GM21526 (cell line): ENCODE measurements around the gene FNBP1.

ENCODE experiments used
- ATAC-seq: cut with Tn5 transposase; IDR thresholded peaks from one replicate; pipeline ENCODE4 v1.9.1; 2021; ENCODE audit warnings: moderate library complexity; ENCODE audit not compliant: unreplicated experiment, low FRiP score

Gene FNBP1

DNA sequence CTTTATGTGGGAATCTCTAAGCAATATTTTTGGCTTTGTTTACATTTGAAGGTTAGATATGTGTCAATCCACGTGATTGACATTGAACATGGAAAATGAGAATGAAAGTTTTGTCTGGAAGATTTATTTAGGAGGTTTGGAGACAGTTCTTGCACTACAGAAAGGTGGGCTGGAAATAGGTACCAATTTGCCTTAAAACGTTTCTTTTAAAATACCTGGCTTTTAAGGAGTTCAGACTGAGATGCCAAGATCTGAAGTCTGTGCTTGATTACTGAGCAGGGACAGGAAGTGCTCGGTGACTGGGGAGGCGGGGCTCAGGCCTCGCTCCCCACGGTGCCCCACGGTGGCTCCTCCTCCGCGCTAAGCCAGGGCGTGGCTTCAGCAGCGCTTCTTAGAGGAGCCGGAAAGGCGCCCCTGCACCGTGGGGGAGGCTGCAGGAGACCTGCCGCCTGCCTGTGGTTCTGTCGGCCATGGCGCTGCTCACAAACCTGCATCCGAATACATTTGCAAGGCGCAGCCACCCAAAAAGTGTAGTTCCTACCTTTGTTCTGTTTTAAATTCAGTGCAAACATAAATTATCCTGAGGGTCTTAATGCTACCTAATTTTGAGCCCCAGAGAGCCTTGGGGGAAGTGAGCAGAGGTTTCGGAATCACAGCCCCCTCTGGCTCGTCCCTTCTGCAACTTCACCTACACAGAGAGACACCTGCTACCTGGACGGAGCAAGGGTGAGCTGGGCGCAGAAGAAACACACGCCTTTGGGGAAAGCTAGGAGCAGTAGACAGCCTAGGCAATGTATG lies 158.6 kb downstream of the FNBP1 start:
- peak; percentile 45 for ATAC-seq

GRCh38 chr9:129881547-129882324 lies 161.3 kb downstream of the FNBP1 start:
- no peak for ATAC-seq

DNA sequence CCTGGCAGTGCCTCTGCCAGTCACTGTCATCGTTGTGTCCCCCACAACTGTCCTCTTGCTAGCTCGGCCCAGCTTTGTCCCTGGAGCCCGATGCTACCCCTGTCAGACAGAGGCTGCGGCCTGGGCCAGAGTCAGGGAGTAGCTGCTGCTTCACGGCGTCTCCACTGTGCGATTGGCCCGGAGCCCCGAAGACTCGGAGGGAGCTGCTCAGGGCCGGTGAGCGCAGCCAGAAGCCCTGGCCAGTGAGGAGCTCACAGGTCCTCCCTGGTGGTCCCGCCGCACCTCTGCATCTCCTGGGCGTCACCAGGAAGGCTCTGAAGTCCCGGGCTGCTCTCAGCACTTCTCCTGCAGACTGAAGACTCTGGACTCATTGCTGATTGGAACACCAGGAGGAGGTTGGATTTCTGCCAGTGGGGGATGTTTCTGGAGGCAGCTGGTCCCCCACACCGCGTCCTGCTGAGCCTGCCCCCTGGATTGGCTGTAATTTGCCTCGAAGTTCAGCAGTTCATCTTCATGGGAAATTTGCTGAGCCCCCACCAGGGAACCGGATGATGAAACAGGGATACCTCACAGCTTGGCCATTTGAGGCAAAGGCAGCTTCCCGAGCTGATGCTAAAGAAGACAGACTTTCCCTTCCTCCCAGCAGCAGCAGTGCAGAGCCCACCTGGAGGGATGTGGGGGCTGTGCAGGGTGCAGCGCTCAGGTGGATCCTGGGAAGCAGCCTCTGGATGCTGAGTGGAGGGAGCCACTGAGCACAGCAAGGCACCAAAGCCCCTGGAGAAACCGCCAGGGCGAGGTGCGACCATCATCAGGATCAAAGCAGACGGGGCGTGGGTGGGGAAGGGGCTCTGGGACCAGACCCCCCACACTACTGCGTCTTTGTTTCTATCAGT lies 162.1 kb downstream of the FNBP1 start:
- ATAC-seq: no peak

DNA sequence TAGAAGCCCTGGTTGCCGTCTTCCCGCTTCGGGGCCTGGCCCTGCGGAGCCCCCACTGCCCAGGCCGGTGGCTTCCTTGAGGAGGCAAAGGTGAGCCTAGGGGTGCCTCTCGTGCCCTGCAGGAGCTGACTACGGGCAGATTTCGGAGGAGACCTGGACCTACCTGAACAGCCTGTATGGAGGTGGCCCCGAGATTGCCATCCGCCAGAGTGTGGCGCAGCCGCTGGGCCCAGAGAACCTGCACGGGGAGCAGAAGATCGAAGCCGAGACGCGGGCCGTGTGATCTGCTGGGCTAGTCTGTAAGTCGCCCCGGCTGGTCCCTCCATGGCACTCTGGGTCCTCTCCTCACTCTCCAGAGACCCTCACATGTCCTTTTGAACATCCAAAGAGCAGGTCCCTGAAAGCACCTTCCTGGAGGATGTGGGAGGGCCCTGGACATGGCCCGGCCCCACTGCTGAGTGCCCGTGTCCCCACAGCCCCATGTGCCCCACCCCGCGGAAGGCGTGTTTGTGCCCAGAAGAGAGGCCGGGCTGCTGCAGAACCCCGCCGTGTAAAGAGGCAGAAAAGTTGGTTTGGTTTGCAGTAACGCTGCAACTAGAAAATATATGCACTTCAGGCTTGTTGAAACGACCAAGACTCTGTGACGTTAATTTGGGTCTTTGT lies 162.9 kb downstream of the FNBP1 start:
- no peak for ATAC-seq

DNA sequence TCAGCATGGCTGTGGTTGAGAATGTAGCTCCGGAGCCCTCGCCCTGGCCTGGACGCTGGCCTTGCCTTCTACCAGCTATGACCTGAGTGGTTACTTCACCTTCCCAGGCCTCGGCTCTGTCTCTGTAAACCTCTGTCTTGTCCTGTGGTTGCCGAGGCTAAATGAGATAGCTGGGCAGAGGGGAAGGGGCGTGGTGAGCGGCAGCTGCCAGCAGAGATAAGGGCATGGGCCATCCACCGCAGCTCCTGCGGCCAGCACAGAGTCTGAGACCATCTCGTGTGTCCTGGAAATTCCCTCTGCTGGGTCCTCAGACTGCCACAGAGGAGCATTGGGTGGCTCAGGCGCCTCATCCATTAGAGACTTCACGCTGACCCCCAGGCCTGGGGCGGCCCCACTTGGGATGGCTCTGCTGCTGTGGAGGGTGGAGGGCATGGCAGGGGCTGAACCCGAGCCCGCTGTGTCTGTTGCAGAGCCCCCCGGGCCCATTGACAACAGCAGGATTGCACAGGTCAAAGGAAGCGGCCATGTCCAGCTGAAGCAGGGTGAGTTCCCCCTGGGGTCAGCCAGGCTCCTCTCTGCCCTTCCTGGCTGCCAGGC lies 163.8 kb downstream of the FNBP1 start:
- ATAC-seq: no peak

GRCh38 chr9:129878291-129878690 lies 164.7 kb downstream of the FNBP1 start:
- ATAC-seq: no peak

GRCh38 chr9:129876815-129877214 lies 166.2 kb downstream of the FNBP1 start:
- no peak for ATAC-seq

DNA sequence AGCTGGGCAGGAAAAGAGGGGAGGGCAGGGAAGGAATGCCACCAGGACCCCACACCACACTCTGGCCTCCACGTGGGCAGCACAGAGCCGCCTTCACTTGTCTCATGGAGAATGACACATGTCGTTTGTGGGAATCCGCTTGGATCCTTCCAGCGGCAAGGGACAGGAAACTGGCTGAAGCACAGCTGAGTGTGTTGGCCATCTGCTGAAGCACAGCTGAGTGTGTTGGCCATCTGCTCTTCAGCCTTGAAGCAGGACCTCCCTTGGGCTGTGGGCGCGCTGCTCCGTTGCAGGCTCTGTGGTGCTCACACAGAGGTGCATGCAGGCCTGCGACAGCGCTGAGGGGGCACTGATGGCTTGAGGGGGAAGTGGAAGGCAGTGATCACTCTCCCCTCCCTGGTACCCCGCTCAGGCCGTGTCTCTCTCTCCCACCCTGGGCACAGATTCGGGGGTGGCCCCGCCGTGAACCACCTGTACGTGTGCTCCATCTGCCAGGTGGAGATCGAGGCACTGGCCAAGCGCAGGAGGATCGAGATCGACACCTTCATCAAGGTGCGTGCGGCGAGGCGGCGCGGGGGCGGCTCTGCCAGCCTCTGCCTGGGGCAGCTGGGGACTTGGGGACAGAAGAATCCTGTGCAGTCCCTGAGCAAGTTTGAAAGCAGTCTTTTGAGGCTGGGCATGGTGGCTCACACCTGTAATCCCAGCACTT lies 167.1 kb downstream of the FNBP1 start:
- ATAC-seq: no peak

GRCh38 chr9:129875181-129875611 lies 167.8 kb downstream of the FNBP1 start:
- no peak for ATAC-seq

GRCh38 chr9:129874261-129875101 lies 168.5 kb downstream of the FNBP1 start:
- ATAC-seq: no peak

- no peak for ATAC-seq
Measured at GRCh38 chr9:129873563-129874190, 169.3 kb downstream of the FNBP1 start.

DNA sequence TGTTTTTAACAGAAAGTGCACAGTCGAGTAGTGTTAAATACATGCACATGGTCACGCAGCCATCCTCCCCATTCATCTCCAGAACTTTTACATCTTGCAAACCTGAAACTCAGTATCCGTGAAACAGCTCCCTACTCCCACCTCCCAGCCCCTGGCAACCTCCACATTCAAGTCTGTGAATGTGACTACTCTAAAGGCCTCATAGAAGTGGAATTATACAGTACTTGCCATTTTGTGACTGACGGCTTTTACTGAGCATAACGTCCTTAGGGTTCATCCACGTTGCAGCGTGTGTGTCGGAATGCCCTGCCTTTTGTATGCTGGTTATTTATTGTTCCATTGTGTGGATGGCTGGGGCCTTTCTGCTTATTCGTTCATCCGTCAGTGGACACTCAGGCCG lies 171.9 kb downstream of the FNBP1 start:
- no peak for ATAC-seq

- ATAC-seq: no peak
Measured at GRCh38 chr9:129869585-129870501, 173.1 kb downstream of the FNBP1 start.

DNA sequence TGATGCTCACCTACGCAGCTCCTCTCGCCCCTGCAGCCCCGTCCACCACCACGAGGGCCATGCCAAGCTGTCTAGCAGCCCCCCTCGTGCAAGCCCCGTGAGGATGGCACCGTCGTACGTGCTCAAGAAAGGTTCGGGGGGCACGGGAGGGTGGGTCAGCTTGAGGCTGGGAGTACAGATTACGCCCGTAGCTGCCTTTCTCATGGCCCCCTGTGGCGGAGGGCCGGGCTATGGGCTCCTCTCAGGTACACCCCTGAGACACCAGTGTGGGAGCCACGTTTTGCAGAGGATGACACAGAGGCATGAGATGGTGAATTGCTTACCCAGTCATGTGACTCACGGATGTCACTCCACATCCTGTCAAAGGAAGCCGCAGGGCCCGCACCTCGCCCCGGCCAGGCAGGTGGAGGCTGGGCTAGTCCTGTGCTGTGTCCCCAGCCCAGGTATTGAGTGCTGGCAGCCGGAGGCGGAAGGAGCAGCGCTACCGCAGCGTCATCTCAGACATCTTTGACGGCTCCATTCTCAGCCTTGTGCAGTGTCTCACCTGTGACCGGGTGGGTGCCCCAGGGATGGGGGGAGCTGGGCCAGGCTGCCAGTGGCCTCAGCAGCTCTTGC lies 174.0 kb downstream of the FNBP1 start:
- no peak for ATAC-seq

- ATAC-seq: no peak
Measured at GRCh38 chr9:129868023-129868871, 174.7 kb downstream of the FNBP1 start.
